ENCODE data around the gene TPRG1.

DNA sequence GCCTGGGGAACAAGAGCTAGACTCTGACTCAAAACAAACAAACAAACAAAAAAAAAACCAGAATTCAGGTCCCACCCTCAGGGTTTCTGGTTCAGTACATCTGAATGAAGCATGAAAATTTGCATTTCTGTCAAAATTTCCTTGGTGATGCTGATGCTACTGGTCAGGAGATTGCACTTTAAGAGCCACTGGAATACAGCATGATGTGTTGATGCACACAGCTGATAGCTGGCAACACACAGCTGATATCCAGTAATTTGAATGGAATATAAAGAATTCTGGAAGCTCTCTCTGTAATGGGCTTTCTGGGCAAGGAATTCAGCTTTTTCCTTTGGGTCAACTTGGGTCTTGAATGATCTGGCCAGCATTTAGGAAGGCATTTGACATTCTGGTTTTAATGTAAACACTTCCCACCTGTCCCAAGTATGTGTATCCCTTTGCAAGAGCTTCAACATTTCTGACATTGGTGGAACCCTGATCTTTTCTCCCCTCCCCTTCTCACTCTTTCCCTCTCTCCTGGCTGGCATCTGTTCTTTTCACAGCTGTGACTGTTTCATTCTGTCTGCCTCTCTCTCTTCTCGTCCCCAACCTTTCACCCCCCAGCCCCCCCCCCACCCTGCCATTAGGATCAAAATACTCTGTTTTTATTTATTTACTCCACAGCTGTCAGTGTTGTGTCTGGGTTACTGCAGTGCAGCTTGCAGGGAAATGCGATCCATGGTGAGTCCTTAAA lies 189.5 kb downstream of the TPRG1 start:
- TF ChIP-seq, protein P1, sequence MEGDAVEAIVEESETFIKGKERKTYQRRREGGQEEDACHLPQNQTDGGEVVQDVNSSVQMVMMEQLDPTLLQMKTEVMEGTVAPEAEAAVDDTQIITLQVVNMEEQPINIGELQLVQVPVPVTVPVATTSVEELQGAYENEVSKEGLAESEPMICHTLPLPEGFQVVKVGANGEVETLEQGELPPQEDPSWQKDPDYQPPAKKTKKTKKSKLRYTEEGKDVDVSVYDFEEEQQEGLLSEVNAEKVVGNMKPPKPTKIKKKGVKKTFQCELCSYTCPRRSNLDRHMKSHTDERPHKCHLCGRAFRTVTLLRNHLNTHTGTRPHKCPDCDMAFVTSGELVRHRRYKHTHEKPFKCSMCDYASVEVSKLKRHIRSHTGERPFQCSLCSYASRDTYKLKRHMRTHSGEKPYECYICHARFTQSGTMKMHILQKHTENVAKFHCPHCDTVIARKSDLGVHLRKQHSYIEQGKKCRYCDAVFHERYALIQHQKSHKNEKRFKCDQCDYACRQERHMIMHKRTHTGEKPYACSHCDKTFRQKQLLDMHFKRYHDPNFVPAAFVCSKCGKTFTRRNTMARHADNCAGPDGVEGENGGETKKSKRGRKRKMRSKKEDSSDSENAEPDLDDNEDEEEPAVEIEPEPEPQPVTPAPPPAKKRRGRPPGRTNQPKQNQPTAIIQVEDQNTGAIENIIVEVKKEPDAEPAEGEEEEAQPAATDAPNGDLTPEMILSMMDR (IDR thresholded peaks at IDR 0.05), result no peak
- no peak for TF ChIP-seq POLR2A (IDR thresholded peaks at IDR 0.05)

All from vagina (tissue), 2 donors.